KMS-11 (cell line): ENCODE data around the gene TTLL11.

Source experiments
- H2AFZ ChIP-seq: fragments of 200-600 bp; sonication (generic); 2 replicates; pipeline ENCODE4 v1.6.1; 2016; ENCODE audit warnings: antibody characterized with exemption, mixed run types, low read depth
- H3K27ac ChIP-seq: fragments of 200-600 bp; sonication (generic); 2 replicates; pipeline ENCODE4 v1.6.1; 2016; ENCODE audit warnings: mild to moderate bottlenecking, mixed run types
- H3K27me3 ChIP-seq: fragments of 200-600 bp; sonication (generic); 2 replicates; pipeline ENCODE4 v1.6.1; 2017; ENCODE audit warnings: mild to moderate bottlenecking, low read depth, mixed run types, moderate library complexity; ENCODE audit not compliant: insufficient read depth
- H3K36me3 ChIP-seq: fragments of 200-600 bp; sonication (generic); 2 replicates; pipeline ENCODE4 v1.6.1; 2017; ENCODE audit warnings: mild to moderate bottlenecking, mixed run types; ENCODE audit not compliant: insufficient read depth
- H3K4me1 ChIP-seq: fragments of 200-600 bp; sonication (generic); 2 replicates; pipeline ENCODE4 v1.6.1; 2016; ENCODE audit warnings: mild to moderate bottlenecking, low read depth, mixed run types; ENCODE audit not compliant: poor library complexity, severe bottlenecking
- H3K4me2 ChIP-seq: fragments of 200-600 bp; sonication (generic); 2 replicates; pipeline ENCODE4 v1.7.0; 2016; ENCODE audit warnings: mild to moderate bottlenecking, mixed run types
- H3K4me3 ChIP-seq: fragments of 200-600 bp; sonication (generic); IDR thresholded peaks from 2 replicates; pipeline ENCODE4 v1.6.1; 2017; ENCODE audit warnings: low read depth, low read length, mixed read lengths; ENCODE audit not compliant: insufficient read depth
- H3K79me2 ChIP-seq: fragments of 200-600 bp; sonication (generic); 2 replicates; pipeline ENCODE4 v1.6.1; 2016; ENCODE audit warnings: low read depth, mixed run types; ENCODE audit not compliant: insufficient read depth
- H3K9ac ChIP-seq: fragments of 200-600 bp; sonication (generic); 2 replicates; pipeline ENCODE4 v1.6.1; 2016; ENCODE audit warnings: mild to moderate bottlenecking, mixed run types
- H4K20me1 ChIP-seq: fragments of 200-600 bp; sonication (generic); 2 replicates; pipeline ENCODE4 v1.6.1; 2016; ENCODE audit warnings: mild to moderate bottlenecking, mixed run types; ENCODE audit not compliant: insufficient read depth
- TF ChIP-seq, protein P1 (sequence below): fragments of 200-600 bp; sonication (generic); conservative IDR thresholded peaks from 2 replicates; pipeline ENCODE4 v1.6.1; 2017; ENCODE audit warnings: low read depth, mild to moderate bottlenecking, antibody characterized with exemption, low read length, moderate library complexity, mixed read lengths

TTLL11 gene

DNA sequence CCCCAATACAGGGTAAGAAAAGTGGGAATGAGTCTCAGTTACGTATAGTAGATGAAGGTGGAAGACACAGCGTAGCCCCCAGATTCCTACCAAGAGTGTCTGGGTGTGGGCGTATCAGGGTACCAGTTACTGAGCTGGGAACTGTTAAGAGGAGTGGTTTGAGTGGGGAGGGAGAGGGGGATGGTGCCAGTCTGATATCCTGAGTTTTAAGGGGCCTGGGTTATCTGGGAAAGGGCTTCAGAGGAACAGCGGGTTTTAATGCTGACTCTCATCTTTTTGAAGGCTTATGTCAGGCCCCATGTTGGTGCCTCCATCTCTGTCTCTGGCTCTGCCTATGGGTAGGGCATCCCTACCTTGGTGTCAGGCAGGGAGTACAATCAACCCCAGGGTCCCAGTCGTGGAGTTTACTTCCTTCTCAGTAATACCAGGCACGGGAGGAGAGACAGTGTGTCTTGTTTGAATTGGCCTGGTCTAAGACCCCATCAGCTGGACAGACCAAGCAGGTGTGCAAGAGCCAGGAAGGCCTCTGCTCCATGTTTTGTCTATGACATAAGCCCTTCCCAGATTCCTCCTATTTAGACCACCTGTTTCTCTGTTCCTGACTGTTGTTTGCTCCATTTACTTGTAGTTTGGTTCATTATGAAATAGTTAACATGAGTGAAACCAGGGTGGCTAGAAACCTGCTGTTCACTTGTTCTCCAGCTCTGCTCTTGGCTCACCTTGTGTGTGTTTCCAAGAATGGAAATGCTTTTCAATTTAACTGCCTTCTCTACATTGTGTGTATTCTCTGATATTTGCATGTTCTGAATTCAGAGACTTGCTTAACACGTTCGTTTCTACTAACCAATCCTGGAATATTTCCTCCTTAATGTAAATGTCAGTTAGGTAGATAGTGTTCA lies 316.1 kb downstream of the TTLL11 start:
- Histone ChIP-seq H3K9ac (no peak overlapping the region), H3K4me3 (no peak overlapping the region), H3K27me3 (no peaks in the 10 kb centered on the region), H4K20me1 (no peaks in the 10 kb centered on the region), H3K4me2 (no peak overlapping the region), H3K4me1 (no peaks in the 10 kb centered on the region), H2AFZ (no peak overlapping the region), H3K79me2 (no peaks in the 10 kb centered on the region), H3K27ac (no peak overlapping the region), H3K36me3 (no peaks in the 10 kb centered on the region)
- TF ChIP-seq, protein P1, sequence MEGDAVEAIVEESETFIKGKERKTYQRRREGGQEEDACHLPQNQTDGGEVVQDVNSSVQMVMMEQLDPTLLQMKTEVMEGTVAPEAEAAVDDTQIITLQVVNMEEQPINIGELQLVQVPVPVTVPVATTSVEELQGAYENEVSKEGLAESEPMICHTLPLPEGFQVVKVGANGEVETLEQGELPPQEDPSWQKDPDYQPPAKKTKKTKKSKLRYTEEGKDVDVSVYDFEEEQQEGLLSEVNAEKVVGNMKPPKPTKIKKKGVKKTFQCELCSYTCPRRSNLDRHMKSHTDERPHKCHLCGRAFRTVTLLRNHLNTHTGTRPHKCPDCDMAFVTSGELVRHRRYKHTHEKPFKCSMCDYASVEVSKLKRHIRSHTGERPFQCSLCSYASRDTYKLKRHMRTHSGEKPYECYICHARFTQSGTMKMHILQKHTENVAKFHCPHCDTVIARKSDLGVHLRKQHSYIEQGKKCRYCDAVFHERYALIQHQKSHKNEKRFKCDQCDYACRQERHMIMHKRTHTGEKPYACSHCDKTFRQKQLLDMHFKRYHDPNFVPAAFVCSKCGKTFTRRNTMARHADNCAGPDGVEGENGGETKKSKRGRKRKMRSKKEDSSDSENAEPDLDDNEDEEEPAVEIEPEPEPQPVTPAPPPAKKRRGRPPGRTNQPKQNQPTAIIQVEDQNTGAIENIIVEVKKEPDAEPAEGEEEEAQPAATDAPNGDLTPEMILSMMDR, result no peak

DNA sequence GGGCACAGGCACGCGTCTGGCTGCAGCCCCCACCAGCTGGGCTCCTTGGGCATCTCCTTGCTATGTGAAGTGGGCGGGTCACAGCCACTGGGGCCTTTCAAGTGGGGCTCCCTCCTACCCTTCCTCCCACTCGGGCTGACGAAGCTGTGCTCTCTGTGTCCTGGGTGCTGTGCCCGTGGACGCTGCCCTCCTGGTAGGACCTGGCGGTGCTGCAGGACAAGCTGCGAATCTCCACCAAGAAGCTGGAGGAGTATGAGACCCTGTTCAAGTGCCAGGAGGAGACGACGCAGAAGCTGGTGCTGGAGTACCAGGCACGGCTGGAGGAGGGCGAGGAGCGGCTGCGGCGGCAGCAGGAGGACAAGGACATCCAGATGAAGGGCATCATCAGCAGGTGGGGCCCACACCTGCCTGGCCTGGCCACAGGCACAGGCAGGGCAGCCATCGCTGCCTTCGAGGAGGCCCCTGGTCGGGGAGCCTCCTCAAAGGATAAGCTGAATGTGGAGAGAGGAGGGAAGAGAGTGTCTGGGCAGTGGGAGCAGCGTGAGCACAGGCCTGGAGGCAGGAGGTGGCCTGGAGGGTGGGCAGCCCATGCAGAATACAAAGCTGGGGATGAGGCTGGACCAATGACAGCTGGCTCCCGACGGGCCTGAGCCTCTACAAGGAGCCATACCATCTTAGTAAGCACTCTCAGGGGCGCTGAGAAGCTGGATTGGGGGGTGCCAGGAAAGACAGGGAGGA lies 316.9 kb downstream of the TTLL11 start:
- no peaks in the 10 kb centered on the region for H3K36me3 ChIP-seq
- no peaks in the 10 kb centered on the region for H3K27me3 ChIP-seq
- no peak overlapping the region for H3K9ac ChIP-seq

DNA sequence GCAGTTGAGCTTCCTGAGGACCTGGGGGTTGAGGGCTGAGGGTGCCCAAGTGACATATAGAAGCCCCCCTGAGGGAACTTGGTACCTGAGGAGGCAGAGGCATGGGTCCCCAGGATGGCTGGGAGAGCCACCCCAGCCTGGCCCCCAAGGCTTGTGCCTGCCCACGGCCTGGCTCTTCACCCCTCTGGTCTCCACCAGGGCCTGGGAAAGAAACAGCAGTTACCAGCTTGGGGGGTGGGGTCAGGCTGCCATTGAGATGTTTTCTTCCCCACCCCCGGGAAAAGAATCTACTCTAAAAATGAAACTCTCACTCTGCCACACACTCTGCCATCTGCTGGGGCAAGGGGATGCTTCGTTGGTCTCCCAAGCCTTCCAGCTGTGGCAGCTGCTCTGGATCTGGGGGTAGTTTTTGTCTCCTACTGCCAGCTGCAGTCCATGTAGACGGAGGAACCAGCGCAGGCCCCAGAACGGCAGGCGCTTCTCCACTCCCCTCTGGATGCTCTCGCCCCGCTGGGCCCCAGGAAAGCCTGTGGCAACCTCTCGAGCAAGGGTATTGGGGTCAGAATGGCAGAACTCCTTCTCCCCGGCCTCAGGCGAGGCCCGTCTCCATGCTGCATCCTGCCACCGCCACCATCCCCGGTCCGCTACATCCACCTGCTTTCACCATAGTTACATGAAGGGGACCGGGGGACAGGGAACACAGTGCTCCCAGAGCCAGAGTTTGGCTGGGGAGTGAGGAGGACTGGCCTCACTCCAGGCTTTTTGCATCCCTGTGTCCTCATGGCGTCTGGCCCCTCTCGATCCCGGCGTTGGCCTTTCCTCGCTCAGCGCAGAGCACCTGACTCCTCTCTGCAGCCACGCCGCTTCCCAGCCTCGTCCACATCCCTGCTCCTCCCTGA lies 318.1 kb downstream of the TTLL11 start:
- no peak overlapping the region for H3K4me2 ChIP-seq
- no peak overlapping the region for H3K9ac ChIP-seq
- no peaks in the 10 kb centered on the region for H3K79me2 ChIP-seq
- H3K36me3 ChIP-seq, result no peaks in the 10 kb centered on the region
- H3K27me3 ChIP-seq, result no peaks in the 10 kb centered on the region
- no peaks in the 10 kb centered on the region for H4K20me1 ChIP-seq
- TF ChIP-seq, protein P1, result no peak
- no peaks in the 10 kb centered on the region for H3K4me1 ChIP-seq
- H3K4me3 ChIP-seq, result no peak overlapping the region
- no peak overlapping the region for H3K27ac ChIP-seq
- no peak overlapping the region for H2AFZ ChIP-seq

More for the DNA sequence above, 316.9 kb downstream of the TTLL11 start:
- Histone ChIP-seq H3K4me3 (no peak overlapping the region), H2AFZ (no peak overlapping the region), H3K4me2 (no peak overlapping the region), H3K27ac (no peak overlapping the region), H4K20me1 (no peaks in the 10 kb centered on the region), H3K4me1 (no peaks in the 10 kb centered on the region), H3K79me2 (no peaks in the 10 kb centered on the region)
- TF ChIP-seq, protein P1, result no peak
